HepG2 (cell line): Measurements from ENCODE around the gene UFSP2. TPM values are rescaled to one million over a fixed set of nuclear protein-coding genes. Genes with fewer than 3 reads are reported as not detected.

Experiments used
- BCL6 ChIP-seq: IDR thresholded peaks from 2 replicates; pipeline ENCODE4 v1.6.1; 2016; ENCODE audit warnings: missing genetic modification reagents, missing compliant biosample characterization
- GABPA ChIP-seq, 2 experiments: IDR thresholded peaks; 2 replicates each; pipeline ENCODE4 v1.6.1; 2011 to 2016; ENCODE audit warnings: low read depth in 2 of 2, low read length in 1 of 2, missing biosample characterization in 1 of 2, missing genetic modification characterization in 1 of 2
- HDAC2 ChIP-seq: sonication (generic); formaldehyde crosslinking; IDR thresholded peaks from 2 replicates; pipeline ENCODE4 v1.4.0; 2020; ENCODE audit warnings: missing genetic modification reagents
- ZNF562 ChIP-seq: sonication (generic); formaldehyde crosslinking; IDR thresholded peaks from 2 replicates; pipeline ENCODE4 v1.8.0; 2022; ENCODE audit warnings: missing genetic modification reagents, borderline replicate concordance
- ZNF570 ChIP-seq: sonication (generic); formaldehyde crosslinking; IDR thresholded peaks from 2 replicates; pipeline ENCODE4 v1.4.0; 2020; ENCODE audit warnings: mild to moderate bottlenecking, missing genetic modification reagents, borderline replicate concordance
- ZNF619 ChIP-seq: sonication (generic); formaldehyde crosslinking; IDR thresholded peaks from 2 replicates; pipeline ENCODE4 v1.4.0; 2020; ENCODE audit warnings: mild to moderate bottlenecking, missing genetic modification reagents
- ZNF761 ChIP-seq: sonication (generic); formaldehyde crosslinking; conservative IDR thresholded peaks from 2 replicates; pipeline ENCODE4 v1.4.0; 2020; ENCODE audit warnings: mild to moderate bottlenecking, missing genetic modification reagents
- ZNF816 ChIP-seq: sonication (generic); formaldehyde crosslinking; IDR thresholded peaks from 2 replicates; pipeline ENCODE4 v1.8.0; 2022; ENCODE audit warnings: missing genetic modification reagents, mild to moderate bottlenecking, borderline replicate concordance
- polyA plus RNA-seq, 8 experiments: library from polyadenylated mRNA; depleted of rRNA in 3 of 8; stranded (reverse) in 7 of 8; unstranded in 1 of 8; fragments of >200 nt; fragmentation: Illumina TruSeq in 4 of 8; extraction: Trizol in 4 of 8; gene quantifications; 2 replicates each; pipeline versions ENCODE4 v1.2.1 to v1.2.3, GENCODE V29; 2011 to 2016; ENCODE audit warnings: low read depth in 4 of 8, missing spikeins in 1 of 8, mixed read lengths in 1 of 8; ENCODE audit not compliant: insufficient read depth in 1 of 8
- total RNA-seq, 5 experiments: library from RNA; depleted of rRNA; stranded (reverse); fragments of >200 nt; fragmentation: Illumina TruSeq; extraction: Trizol; gene quantifications; 2 replicates each; pipeline ENCODE4 v1.2.3, GENCODE V29; 2016; ENCODE audit warnings: low read depth in 1 of 5
- TF ChIP-seq, protein P1 (sequence below): sonication (generic); formaldehyde crosslinking; IDR thresholded peaks from 2 replicates; pipeline ENCODE4; 2020; ENCODE audit warnings: missing genetic modification reagents, mild to moderate bottlenecking, borderline replicate concordance
- TF ChIP-seq, protein P2 (sequence below): sonication (generic); formaldehyde crosslinking; IDR thresholded peaks from 2 replicates; pipeline ENCODE4 v1.4.0; 2020; ENCODE audit warnings: mild to moderate bottlenecking, missing genetic modification reagents, borderline replicate concordance
- TF ChIP-seq, protein P3 (sequence below): sonication (generic); formaldehyde crosslinking; IDR thresholded peaks from 2 replicates; pipeline ENCODE4 v1.5.0; 2020; ENCODE audit warnings: missing genetic modification reagents, mild to moderate bottlenecking, borderline replicate concordance
- TF ChIP-seq, protein P4 (sequence below): sonication (generic); formaldehyde crosslinking; IDR thresholded peaks from 2 replicates; pipeline ENCODE4 v1.5.1; 2020; ENCODE audit warnings: missing genetic modification reagents, mild to moderate bottlenecking, borderline replicate concordance

UFSP2 gene
- total and polyA plus RNA-seq, 2 of the 13 experiments (the other 11 are each of a cell fraction or from before 2014, with no cell fraction given): 24.1 to 32.3 TPM

DNA sequence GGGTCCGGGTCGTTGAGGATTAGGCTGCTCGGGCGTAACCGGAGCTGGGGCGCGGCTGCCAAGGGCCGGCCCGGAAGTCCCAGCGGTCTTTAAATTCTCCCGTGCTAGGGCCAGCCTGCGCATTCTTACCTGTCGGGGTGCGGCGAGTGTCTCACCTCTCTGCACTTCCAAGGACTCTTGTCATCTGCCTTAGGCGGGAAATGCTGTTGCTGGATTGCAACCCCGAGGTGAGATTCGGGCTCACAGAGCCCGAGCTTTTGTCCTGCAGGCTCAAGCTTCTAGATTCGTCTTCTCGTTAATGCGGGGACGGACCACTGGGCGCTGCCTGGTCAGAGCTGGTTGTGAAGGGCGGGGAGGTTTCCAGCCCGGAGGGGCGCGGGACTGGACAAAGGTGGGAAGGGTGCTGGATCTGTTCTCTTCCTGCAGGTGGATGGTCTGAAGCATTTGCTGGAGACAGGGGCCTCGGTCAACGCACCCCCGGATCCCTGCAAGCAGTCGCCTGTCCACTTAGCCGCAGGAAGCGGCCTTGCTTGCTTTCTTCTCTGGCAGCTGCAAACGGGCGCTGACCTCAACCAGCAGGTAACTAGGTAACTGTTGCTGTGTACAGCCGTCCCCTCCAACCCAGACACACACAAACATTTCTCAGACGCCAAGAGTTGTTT lies 28.9 kb downstream of the UFSP2 start, which contains the start of gene ANKRD37 (continued):
- TF ChIP-seq, protein P1, sequence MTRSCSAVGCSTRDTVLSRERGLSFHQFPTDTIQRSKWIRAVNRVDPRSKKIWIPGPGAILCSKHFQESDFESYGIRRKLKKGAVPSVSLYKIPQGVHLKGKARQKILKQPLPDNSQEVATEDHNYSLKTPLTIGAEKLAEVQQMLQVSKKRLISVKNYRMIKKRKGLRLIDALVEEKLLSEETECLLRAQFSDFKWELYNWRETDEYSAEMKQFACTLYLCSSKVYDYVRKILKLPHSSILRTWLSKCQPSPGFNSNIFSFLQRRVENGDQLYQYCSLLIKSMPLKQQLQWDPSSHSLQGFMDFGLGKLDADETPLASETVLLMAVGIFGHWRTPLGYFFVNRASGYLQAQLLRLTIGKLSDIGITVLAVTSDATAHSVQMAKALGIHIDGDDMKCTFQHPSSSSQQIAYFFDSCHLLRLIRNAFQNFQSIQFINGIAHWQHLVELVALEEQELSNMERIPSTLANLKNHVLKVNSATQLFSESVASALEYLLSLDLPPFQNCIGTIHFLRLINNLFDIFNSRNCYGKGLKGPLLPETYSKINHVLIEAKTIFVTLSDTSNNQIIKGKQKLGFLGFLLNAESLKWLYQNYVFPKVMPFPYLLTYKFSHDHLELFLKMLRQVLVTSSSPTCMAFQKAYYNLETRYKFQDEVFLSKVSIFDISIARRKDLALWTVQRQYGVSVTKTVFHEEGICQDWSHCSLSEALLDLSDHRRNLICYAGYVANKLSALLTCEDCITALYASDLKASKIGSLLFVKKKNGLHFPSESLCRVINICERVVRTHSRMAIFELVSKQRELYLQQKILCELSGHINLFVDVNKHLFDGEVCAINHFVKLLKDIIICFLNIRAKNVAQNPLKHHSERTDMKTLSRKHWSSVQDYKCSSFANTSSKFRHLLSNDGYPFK (CRISPR knock-in tag): no peak; the same call in 1 of the 2 replicates
- TF ChIP-seq ZNF816 (CRISPR knock-in tag) (peak; percentile 0; the same call in 1 of the 2 replicates), HDAC2 (CRISPR knock-in tag) (0 out of 2 replicates have a peak, but pooled peaks have one; percentile 69), ZNF761 (CRISPR knock-in tag) (no peak), GABPA (IDR thresholded peaks at IDR 0.05; ENCODE audit: low read depth, low read length) (peak; percentile 13; the same call in 1 of the 2 replicates), GABPA (CRISPR knock-in tag; IDR thresholded peaks at IDR 0.05; ENCODE audit: low read depth) (peak; percentile 76), ZNF562 (CRISPR knock-in tag) (no peak), BCL6 (CRISPR knock-in tag) (no peak; the same call in 1 of the 2 replicates), ZNF619 (peak; percentile 43; the same call in 1 of the 2 replicates), ZNF570 (no peak)
- TF ChIP-seq, protein P2, sequence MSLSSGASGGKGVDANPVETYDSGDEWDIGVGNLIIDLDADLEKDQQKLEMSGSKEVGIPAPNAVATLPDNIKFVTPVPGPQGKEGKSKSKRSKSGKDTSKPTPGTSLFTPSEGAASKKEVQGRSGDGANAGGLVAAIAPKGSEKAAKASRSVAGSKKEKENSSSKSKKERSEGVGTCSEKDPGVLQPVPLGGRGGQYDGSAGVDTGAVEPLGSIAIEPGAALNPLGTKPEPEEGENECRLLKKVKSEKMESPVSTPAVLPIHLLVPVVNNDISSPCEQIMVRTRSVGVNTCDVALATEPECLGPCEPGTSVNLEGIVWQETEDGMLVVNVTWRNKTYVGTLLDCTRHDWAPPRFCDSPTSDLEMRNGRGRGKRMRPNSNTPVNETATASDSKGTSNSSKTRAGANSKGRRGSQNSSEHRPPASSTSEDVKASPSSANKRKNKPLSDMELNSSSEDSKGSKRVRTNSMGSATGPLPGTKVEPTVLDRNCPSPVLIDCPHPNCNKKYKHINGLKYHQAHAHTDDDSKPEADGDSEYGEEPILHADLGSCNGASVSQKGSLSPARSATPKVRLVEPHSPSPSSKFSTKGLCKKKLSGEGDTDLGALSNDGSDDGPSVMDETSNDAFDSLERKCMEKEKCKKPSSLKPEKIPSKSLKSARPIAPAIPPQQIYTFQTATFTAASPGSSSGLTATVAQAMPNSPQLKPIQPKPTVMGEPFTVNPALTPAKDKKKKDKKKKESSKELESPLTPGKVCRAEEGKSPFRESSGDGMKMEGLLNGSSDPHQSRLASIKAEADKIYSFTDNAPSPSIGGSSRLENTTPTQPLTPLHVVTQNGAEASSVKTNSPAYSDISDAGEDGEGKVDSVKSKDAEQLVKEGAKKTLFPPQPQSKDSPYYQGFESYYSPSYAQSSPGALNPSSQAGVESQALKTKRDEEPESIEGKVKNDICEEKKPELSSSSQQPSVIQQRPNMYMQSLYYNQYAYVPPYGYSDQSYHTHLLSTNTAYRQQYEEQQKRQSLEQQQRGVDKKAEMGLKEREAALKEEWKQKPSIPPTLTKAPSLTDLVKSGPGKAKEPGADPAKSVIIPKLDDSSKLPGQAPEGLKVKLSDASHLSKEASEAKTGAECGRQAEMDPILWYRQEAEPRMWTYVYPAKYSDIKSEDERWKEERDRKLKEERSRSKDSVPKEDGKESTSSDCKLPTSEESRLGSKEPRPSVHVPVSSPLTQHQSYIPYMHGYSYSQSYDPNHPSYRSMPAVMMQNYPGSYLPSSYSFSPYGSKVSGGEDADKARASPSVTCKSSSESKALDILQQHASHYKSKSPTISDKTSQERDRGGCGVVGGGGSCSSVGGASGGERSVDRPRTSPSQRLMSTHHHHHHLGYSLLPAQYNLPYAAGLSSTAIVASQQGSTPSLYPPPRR (CRISPR knock-in tag): peak; percentile 13; the same call in 1 of the 2 replicates
- TF ChIP-seq, protein P3, sequence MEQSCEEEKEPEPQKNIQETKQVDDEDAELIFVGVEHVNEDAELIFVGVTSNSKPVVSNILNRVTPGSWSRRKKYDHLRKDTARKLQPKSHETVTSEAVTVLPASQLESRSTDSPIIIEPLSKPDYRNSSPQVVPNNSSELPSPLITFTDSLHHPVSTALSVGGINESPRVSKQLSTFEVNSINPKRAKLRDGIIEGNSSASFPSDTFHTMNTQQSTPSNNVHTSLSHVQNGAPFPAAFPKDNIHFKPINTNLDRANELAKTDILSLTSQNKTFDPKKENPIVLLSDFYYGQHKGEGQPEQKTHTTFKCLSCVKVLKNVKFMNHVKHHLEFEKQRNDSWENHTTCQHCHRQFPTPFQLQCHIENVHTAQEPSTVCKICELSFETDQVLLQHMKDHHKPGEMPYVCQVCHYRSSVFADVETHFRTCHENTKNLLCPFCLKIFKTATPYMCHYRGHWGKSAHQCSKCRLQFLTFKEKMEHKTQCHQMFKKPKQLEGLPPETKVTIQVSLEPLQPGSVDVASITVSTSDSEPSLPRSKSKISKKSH (CRISPR knock-in tag): no peak
- TF ChIP-seq, protein P4, sequence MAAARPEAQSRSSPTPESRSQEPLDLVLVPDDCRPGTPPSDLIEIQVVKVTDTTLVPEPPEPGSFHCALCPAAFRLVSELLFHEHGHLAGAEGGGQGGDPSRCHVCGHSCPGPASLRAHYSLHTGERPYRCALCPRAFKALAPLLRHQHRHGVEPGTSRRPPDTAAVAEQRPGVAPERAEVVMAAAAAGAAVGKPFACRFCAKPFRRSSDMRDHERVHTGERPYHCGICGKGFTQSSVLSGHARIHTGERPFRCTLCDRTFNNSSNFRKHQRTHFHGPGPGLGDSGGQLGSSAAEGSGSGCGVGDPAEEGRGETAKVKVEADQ: no peak
